H1 (cell line): ENCODE results near the gene PTPRT. TPM values are rescaled to one million over a fixed set of nuclear protein-coding genes. Genes with fewer than 3 reads are reported as not detected.

Experiments used
- BCL11A ChIP-seq, 2 experiments: IDR thresholded peaks; one replicate each; pipeline ENCODE4 v1.6.1; 2011; ENCODE audit warnings: low read depth in 2 of 2, low read length in 2 of 2, mild to moderate bottlenecking in 2 of 2
- SIN3A ChIP-seq, 2 experiments: IDR thresholded peaks in 1 of 2; conservative IDR thresholded peaks in 1 of 2; 2 replicates each; pipeline ENCODE4 v1.6.1; 2011 to 2012; ENCODE audit warnings: low read length in 2 of 2, improper control_type of control experiment in 1 of 2, low read depth in 1 of 2, mild to moderate bottlenecking in 1 of 2
- polyA plus RNA-seq, 7 experiments: library from polyadenylated mRNA; depleted of rRNA in 3 of 7; stranded (reverse) in 5 of 7; unstranded in 2 of 7; fragments of >200 nt in 5 of 7; fragments of 200-250 nt in 2 of 7; gene quantifications; 1 replicate in 5 of 7; 2 replicates in 1 of 7; 4 replicates in 1 of 7; pipeline versions ENCODE4 v1.2.1 to v1.2.3, GENCODE V29; 2011 to 2013; ENCODE audit warnings: missing spikeins in 2 of 7, mixed read lengths in 2 of 7
- total RNA-seq: library from RNA; stranded (reverse); fragmentation: NEBNext Ultra II Directional; extraction: Animal tissue kit (Norgen Biotek cat#: 25700); gene quantifications from 2 replicates; pipeline ENCODE4 v1.2.1, GENCODE V29; 2021

The PTPRT gene
- total and polyA plus RNA-seq, 2 of the 8 experiments (the other 6 are each of a cell fraction or from before 2014, with no cell fraction given) = 0.33 to 1.8 TPM

- TF ChIP-seq BCL11A (IDR thresholded peaks at IDR 0.05; ENCODE audit: low read depth in 2 of 2, low read length in 2 of 2) (no peak), SIN3A (conservative IDR thresholded peaks at IDR 0.05 in 1 of 2, IDR thresholded peaks at IDR 0.05 in 1 of 2; ENCODE audit: low read depth in 1 of 2, low read length in 2 of 2) (no peak)
Observed at GRCh38 chr20:43055181-43055884, 134.4 kb downstream of the PTPRT start (continued).
